Measurements from ENCODE around the gene S100A2. TPM values are rescaled to one million over a fixed set of nuclear protein-coding genes. Genes with fewer than 3 reads are reported as not detected.

Gene S100A2
- polyA plus RNA-seq, 2 of the 4 experiments (the other 2 are of a cell fraction), result 5.1 to 15.9 TPM

GRCh38 chr1:153536012-153536670 lies 29.5 kb downstream of the S100A2 start:
- POLR2A ChIA-PET, result interaction anchor here (0.6 to 7.0 kb wide), 13 partner anchors 10 to 454 kb away, joined by 3 to 114 read pairs (median 6); partner anchors contain the start of genes CHTOP, RPS27, S100A13 and S100A16
- 7% methylated on average over 17 of the region's 38 CpGs for WGBS (ENCODE audit: missing lambda C conversion rate)
- no peak for TF ChIP-seq CHD4 (IDR thresholded peaks at IDR 0.05; ENCODE audit: borderline replicate concordance)
- TF ChIP-seq NPAS2 (CRISPR knock-in tag; IDR thresholded peaks at IDR 0.05; ENCODE audit: borderline replicate concordance), result peak; percentile 82
- peak; percentile 93 for TF ChIP-seq MAX (IDR thresholded peaks at IDR 0.05)
- no peak for TF ChIP-seq RNF2 (IDR thresholded peaks at IDR 0.05; ENCODE audit: borderline replicate concordance, low read depth)
- TF ChIP-seq ZFP36 (IDR thresholded peaks at IDR 0.05; ENCODE audit: borderline replicate concordance, partially characterized antibody), result no peak
- TF ChIP-seq PHF8 (IDR thresholded peaks at IDR 0.05; ENCODE audit: borderline replicate concordance, low read depth), result no peak
- peak; percentile 56 for TF ChIP-seq BHLHE40 (IDR thresholded peaks at IDR 0.05; ENCODE audit: low read depth, low read length)
- TF ChIP-seq RAD21 (conservative IDR thresholded peaks at IDR 0.05 in 1 of 2, IDR thresholded peaks at IDR 0.05 in 1 of 2), result peak in 1 of 2 experiments; percentile 9; a peak in 2 of 5 replicates
- no peak for TF ChIP-seq HOXB13 (CRISPR knock-in tag; IDR thresholded peaks at IDR 0.05; ENCODE audit: low read depth)
- TF ChIP-seq FOSL2 (IDR thresholded peaks at IDR 0.05), result no peak; the same call in 1 of the 2 replicates
- TF ChIP-seq FOSL2 (CRISPR knock-in tag; IDR thresholded peaks at IDR 0.05), result peak; percentile 43; the same call in 1 of the 2 replicates
- no peak for TF ChIP-seq NR3C1 (IDR thresholded peaks at IDR 0.05)
- no peak for TF ChIP-seq CHD2 (IDR thresholded peaks at IDR 0.05; ENCODE audit: low read length, partially characterized antibody)
- TF ChIP-seq HOXB5 (CRISPR knock-in tag; IDR thresholded peaks at IDR 0.05), result peak; percentile 70; the same call in 1 of the 2 replicates
- TF ChIP-seq HOXA7 (CRISPR knock-in tag; IDR thresholded peaks at IDR 0.05), result peak; percentile 17; the same call in 1 of the 2 replicates
- TF ChIP-seq, protein P1, sequence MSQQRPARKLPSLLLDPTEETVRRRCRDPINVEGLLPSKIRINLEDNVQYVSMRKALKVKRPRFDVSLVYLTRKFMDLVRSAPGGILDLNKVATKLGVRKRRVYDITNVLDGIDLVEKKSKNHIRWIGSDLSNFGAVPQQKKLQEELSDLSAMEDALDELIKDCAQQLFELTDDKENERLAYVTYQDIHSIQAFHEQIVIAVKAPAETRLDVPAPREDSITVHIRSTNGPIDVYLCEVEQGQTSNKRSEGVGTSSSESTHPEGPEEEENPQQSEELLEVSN (IDR thresholded peaks at IDR 0.05; ENCODE audit: borderline replicate concordance, low read depth), result peak; percentile 69
- peak; percentile 18 to 76; a peak in 2 of 4 replicates for TF ChIP-seq CEBPB (IDR thresholded peaks at IDR 0.05)
- TF ChIP-seq JUN (IDR thresholded peaks at IDR 0.05), result peak; percentile 60 to 80; a peak in 3 of 5 replicates
- no peak for TF ChIP-seq JUNB (IDR thresholded peaks at IDR 0.05)
- TF ChIP-seq USF2 (IDR thresholded peaks at IDR 0.05), result peak; percentile 91
- TF ChIP-seq, protein P2, sequence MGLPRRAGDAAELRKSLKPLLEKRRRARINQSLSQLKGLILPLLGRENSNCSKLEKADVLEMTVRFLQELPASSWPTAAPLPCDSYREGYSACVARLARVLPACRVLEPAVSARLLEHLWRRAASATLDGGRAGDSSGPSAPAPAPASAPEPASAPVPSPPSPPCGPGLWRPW (IDR thresholded peaks at IDR 0.05), result no peak
- TF ChIP-seq BCL3 (IDR thresholded peaks at IDR 0.05), result peak; percentile 80
- TF ChIP-seq, protein P3, sequence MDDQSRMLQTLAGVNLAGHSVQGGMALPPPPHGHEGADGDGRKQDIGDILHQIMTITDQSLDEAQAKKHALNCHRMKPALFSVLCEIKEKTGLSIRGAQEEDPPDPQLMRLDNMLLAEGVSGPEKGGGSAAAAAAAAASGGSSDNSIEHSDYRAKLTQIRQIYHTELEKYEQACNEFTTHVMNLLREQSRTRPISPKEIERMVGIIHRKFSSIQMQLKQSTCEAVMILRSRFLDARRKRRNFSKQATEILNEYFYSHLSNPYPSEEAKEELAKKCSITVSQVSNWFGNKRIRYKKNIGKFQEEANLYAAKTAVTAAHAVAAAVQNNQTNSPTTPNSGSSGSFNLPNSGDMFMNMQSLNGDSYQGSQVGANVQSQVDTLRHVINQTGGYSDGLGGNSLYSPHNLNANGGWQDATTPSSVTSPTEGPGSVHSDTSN (IDR thresholded peaks at IDR 0.05), result no peak
- TF ChIP-seq HEYL (CRISPR knock-in tag; IDR thresholded peaks at IDR 0.05), result no peak
- TF ChIP-seq KDM5A (IDR thresholded peaks at IDR 0.05), result no peak
- TF ChIP-seq EP300 (IDR thresholded peaks at IDR 0.05), result peak in 1 of 2 experiments; percentile 45; a peak in 2 of 5 replicates
- peak; percentile 49; the same call in 1 of the 2 replicates for TF ChIP-seq GATA3 (IDR thresholded peaks at IDR 0.05; ENCODE audit: borderline replicate concordance)
- CTCF ChIA-PET, result interaction anchor here (0.6 to 18.2 kb wide), 12 partner anchors 9 to 441 kb away, joined by 3 to 471 read pairs (median 74); partner anchors contain the start of genes JTB, S100A1, S100A13 and S100A2
- ATAC-seq (peak; percentile 45 to 69), FAIRE-seq (no peak), DNase-seq (ENCODE audit: low read depth in 1 of 2, low spot score in 1 of 2) (peak; percentile 85 to 94)
- peaks cover 45% of the 10 kb centered on the region for H3K4me1 ChIP-seq
- H3K4me2 ChIP-seq, result peak overlapping the region; percentile 97
- H3K27ac ChIP-seq, result peak overlapping the region; percentile 98 to 100
- H3K4me3 ChIP-seq, result peak overlapping the region; percentile 68
- no peaks in the 10 kb centered on the region for H3K9me3 ChIP-seq

All from A549 (cell line).